Mucosa of rectum (tissue), 2 donors: Measurements from ENCODE around the gene SLC25A1.
A peak's percentile ranks its signal among the peaks of the same experiment; 100 is the strongest.

Experiments used
- H3K27ac ChIP-seq, 2 donors: one replicate each; pipeline ENCODE4 v1.7.0; 2013; ENCODE audit warnings: inconsistent platforms in 2 of 2, low read depth in 2 of 2, low read length in 2 of 2
- H3K27me3 ChIP-seq, 2 donors: one replicate each; pipeline ENCODE4 v1.7.0; 2013; ENCODE audit warnings: low read length in 2 of 2; ENCODE audit not compliant: control insufficient read depth in 2 of 2, insufficient read depth in 2 of 2
- H3K36me3 ChIP-seq, 2 donors: one replicate each; pipeline ENCODE4 v1.7.0; 2013; ENCODE audit warnings: low read length in 2 of 2; ENCODE audit not compliant: control insufficient read depth in 2 of 2, insufficient read depth in 2 of 2
- H3K4me1 ChIP-seq, 2 donors: one replicate each; pipeline ENCODE4 v1.7.0; 2013; ENCODE audit warnings: low read length in 2 of 2, mild to moderate bottlenecking in 1 of 2; ENCODE audit not compliant: control insufficient read depth in 2 of 2, insufficient read depth in 2 of 2
- H3K4me3 ChIP-seq, 2 donors: one replicate each; pipeline ENCODE4 v1.7.0; 2013; ENCODE audit warnings: low read length in 2 of 2
- H3K9ac ChIP-seq, 2 donors: one replicate each; pipeline ENCODE4 v1.7.0; 2013; ENCODE audit warnings: low read length in 2 of 2, low read depth in 1 of 2, mild to moderate bottlenecking in 1 of 2
- H3K9me3 ChIP-seq, 2 donors: one replicate each; pipeline ENCODE4 v1.7.0; 2013; ENCODE audit warnings: low read length in 2 of 2; ENCODE audit not compliant: control insufficient read depth in 2 of 2
- donor health status: healthy.
- donor health status: Normal muscosa, but diverticular disease.

The SLC25A1 gene

DNA sequence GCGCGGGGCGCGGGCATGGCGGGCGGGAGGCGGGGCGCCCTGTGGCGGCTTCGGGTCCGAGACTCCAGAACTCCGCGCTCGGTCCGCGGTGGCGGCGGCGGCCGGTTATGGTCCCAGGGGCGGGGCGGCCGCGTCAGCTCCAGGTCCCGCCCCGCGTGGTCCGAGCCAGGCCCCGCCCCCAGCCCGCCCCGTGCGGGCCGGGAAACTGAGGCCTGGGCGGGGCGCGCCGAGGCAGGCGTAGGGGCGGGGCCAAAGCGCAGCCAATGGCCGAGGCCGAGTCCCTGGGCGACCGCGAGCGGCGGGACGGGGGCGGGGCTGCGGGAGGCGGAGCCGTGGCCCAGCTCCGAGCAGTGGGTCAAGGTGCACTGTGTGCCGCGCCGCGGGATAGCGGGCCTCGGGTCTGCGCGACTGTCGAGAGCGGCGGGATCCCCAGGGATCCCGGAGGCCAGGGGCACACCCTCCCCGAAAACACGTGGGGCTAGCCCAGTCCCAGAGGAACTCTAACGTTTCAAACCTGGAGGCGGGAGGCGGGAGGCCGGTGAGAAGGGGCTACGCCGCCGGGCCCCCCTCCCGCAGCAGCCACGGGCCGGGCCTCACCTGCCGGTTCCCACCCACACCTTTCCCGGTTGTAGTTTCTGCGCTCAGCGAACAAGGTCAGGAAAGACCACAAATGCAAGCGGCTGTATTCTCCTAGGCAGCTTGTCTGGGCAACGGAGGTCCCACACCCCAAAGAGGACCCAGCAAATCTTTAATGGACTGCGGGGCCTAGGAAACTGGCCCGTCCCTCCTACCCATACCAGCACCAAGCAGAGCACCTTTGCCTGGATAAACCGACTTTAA lies at the start of gene SLC25A1:
TSS of gene SLC25A1 (minus strand) at position 80 of the 840 bp plus-strand sequence. CDS start at position 17, 63 bp downstream.
- Histone ChIP-seq H3K27ac (peak within 1 kb of the TSS; percentile 90 to 92), H3K9me3 (no peaks in the 10 kb centered on the region), H3K4me3 (peak within 1 kb of the TSS; percentile 67 to 75), H3K9ac (peak within 1 kb of the TSS; percentile 68 to 90), H3K36me3 (peaks cover 4 to 6% of the 10 kb centered on the region in 2 donors), H3K27me3 (no peaks in the 10 kb centered on the region), H3K4me1 (peaks cover 19 to 26% of the 10 kb centered on the region in 2 donors)

GRCh38 chr22:19228179-19228578 lies 49.6 kb upstream of the SLC25A1 start:
- Histone ChIP-seq H3K9me3 (no peaks in the 10 kb centered on the region), H3K27me3 (no peaks in the 10 kb centered on the region), H3K27ac (no peak overlapping the region), H3K9ac (no peak overlapping the region), H3K36me3 (peaks cover 0 to 6% of the 10 kb centered on the region in 2 donors), H3K4me3 (no peak overlapping the region), H3K4me1 (no peaks in the 10 kb centered on the region)

GRCh38 chr22:19226428-19226827 lies 47.9 kb upstream of the SLC25A1 start:
- no peaks in the 10 kb centered on the region for H3K27me3 ChIP-seq
- no peak overlapping the region for H3K9ac ChIP-seq
- no peak overlapping the region for H3K4me3 ChIP-seq
- no peak overlapping the region for H3K27ac ChIP-seq
- H3K4me1 ChIP-seq, result no peaks in the 10 kb centered on the region
- H3K36me3 ChIP-seq, result peaks cover 0 to 14% of the 10 kb centered on the region in 2 donors
- H3K9me3 ChIP-seq, result no peaks in the 10 kb centered on the region

GRCh38 chr22:19225560-19225959 lies 47.0 kb upstream of the SLC25A1 start:
- no peaks in the 10 kb centered on the region for H3K27me3 ChIP-seq
- no peaks in the 10 kb centered on the region for H3K4me1 ChIP-seq
- H3K36me3 ChIP-seq, result peaks cover 0 to 14% of the 10 kb centered on the region in 2 donors
- H3K9me3 ChIP-seq, result no peaks in the 10 kb centered on the region
- H3K4me3 ChIP-seq, result no peak overlapping the region
- H3K27ac ChIP-seq, result no peak overlapping the region
- H3K9ac ChIP-seq, result no peak overlapping the region

DNA sequence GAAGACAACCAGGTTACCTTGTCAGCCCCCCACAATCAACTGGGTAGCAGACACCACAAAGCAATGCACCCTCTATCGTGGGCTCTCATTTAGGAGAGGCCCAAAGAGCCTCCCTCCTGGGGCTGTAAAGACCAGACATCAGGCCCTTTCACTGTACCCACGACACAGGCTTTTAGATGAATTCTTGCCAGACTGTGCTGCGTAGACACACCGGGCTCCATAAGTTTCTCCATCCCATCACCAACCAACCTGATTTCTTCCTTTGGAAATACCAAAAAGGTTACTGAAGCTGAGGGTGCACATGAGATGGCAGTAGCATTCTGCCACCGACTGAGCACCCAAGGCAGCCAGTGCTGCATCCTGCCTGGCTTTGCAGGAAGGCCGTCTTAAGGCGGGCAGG lies 46.4 kb upstream of the SLC25A1 start:
- no peaks in the 10 kb centered on the region for H3K9me3 ChIP-seq
- no peak overlapping the region for H3K27ac ChIP-seq
- H3K9ac ChIP-seq, result no peak overlapping the region
- no peak overlapping the region for H3K4me3 ChIP-seq
- peaks cover 0 to 14% of the 10 kb centered on the region in 2 donors for H3K36me3 ChIP-seq
- H3K27me3 ChIP-seq, result no peaks in the 10 kb centered on the region
- H3K4me1 ChIP-seq, result no peaks in the 10 kb centered on the region

- Histone ChIP-seq H3K4me1 (no peaks in the 10 kb centered on the region), H3K36me3 (peaks cover 0 to 14% of the 10 kb centered on the region in 2 donors), H3K27me3 (no peaks in the 10 kb centered on the region), H3K4me3 (no peak overlapping the region), H3K9ac (no peak overlapping the region), H3K9me3 (no peaks in the 10 kb centered on the region), H3K27ac (no peak overlapping the region)
These were observed 46.0 kb upstream of the SLC25A1 start for GRCh38 chr22:19224557-19224956.

DNA sequence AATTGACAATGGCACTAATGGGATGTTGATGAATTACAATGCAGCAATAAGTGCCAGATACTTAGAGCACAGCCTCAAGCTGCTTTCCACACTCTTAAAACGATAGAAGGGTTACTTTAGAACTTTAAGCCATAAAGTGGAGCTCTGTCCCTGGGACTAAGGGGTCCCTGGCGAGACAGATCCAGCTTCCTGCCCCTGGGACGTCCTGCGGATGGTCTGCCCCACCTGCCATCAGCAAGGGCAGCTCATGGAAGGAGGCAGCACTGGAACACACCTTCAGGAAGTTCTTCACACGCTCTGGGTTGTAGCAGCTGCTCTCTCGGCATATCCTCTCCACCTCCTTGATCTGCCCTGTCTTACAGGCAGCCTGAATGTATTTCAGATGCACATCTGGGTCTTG lies 45.1 kb upstream of the SLC25A1 start:
- Histone ChIP-seq H3K27ac (no peak overlapping the region), H3K9ac (no peak overlapping the region), H3K4me3 (no peak overlapping the region), H3K9me3 (no peaks in the 10 kb centered on the region), H3K36me3 (peaks cover 0 to 14% of the 10 kb centered on the region in 2 donors), H3K4me1 (peaks cover 0 to 3% of the 10 kb centered on the region in 2 donors), H3K27me3 (no peaks in the 10 kb centered on the region)

DNA sequence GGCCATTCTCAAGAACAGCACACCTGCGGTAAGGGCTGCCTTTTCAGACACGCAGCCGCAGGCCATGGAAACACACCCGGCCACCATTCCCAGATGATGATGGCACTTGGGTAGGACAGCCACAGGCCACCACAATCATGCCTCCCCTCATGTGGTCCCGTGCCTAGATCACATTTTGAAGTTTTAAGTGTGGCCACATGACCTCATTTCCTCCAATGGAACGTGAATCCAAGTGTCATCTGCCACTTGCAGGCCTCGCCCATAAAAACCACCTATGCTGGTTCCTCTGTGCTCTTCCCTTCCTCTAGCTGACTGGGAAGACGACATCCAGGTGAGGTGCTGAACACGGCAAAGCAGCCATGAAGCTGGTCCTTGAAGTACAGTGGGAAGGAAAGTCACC lies 44.6 kb upstream of the SLC25A1 start:
- H3K4me1 ChIP-seq, result peaks cover 0 to 6% of the 10 kb centered on the region in 2 donors

GRCh38 chr22:19222242-19223005 lies 43.9 kb upstream of the SLC25A1 start:
- no peak overlapping the region for H3K9ac ChIP-seq
- H3K27ac ChIP-seq, result no peak overlapping the region
- no peak overlapping the region for H3K4me3 ChIP-seq
- H3K4me1 ChIP-seq, result peaks cover 0 to 9% of the 10 kb centered on the region in 2 donors
- H3K36me3 ChIP-seq, result peaks cover 0 to 14% of the 10 kb centered on the region in 2 donors
- H3K9me3 ChIP-seq, result no peaks in the 10 kb centered on the region
- H3K27me3 ChIP-seq, result no peaks in the 10 kb centered on the region

More for the DNA sequence above, 44.6 kb upstream of the SLC25A1 start:
- Histone ChIP-seq H3K9me3 (no peaks in the 10 kb centered on the region), H3K36me3 (peaks cover 0 to 14% of the 10 kb centered on the region in 2 donors), H3K4me3 (no peak overlapping the region), H3K27me3 (no peaks in the 10 kb centered on the region), H3K9ac (no peak overlapping the region), H3K27ac (no peak overlapping the region)

DNA sequence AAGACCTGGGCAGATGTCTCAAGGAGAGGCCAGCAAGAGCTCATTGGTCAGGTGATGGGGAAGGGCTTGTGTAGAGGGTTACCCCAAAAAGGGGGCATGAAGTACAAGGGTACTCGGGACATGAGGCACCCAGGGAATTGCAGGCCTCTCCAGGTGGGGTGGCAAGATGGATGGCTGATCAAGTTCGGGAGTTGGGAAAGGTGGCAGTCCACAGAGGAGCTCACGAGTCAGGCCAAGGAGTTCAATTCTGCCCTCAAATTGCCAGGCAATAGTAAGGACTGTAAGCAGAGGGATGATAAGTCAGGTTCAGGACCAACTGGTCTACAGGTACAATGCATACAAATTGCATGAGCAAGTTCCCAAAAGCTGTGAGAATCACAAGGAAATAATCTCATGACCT lies 42.3 kb upstream of the SLC25A1 start:
- H3K9ac ChIP-seq, result no peak overlapping the region
- H3K4me3 ChIP-seq, result no peak overlapping the region
- no peak overlapping the region for H3K27ac ChIP-seq
- no peaks in the 10 kb centered on the region for H3K27me3 ChIP-seq
- H3K9me3 ChIP-seq, result no peaks in the 10 kb centered on the region
- peaks cover 0 to 14% of the 10 kb centered on the region in 2 donors for H3K36me3 ChIP-seq
- peaks cover 0 to 9% of the 10 kb centered on the region in 2 donors for H3K4me1 ChIP-seq
